Fibroblast of skin of left quadriceps (primary cell): ENCODE results near the gene CCDC70.

Source experiments
- DNase-seq, 2 experiments: peaks; one replicate each; pipeline ENCODE4 v3.0.0-alpha.2; 2013; ENCODE audit warnings: low read depth in 2 of 2

Gene CCDC70

DNA sequence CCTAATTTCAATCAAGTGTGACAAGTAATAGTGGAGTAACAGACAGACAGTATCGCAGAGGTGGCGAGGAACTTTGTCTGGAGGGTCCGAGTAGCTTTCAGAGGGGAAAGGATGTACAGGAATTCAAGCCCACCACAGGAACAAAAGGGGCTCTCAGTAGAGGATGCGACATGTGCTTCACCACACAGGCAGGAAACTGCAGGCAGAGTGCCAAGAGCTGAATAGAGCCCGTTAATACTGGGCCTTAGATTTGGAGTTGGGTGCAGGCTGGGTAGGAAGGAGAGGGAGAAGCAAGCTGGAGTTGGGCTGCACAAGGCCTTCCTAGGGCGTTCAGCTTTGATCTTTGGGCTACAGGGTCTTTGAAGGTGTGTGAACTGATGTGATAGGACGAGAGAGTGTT, 1.2 kb downstream of the CCDC70 start:
- no peak for DNase-seq

DNA sequence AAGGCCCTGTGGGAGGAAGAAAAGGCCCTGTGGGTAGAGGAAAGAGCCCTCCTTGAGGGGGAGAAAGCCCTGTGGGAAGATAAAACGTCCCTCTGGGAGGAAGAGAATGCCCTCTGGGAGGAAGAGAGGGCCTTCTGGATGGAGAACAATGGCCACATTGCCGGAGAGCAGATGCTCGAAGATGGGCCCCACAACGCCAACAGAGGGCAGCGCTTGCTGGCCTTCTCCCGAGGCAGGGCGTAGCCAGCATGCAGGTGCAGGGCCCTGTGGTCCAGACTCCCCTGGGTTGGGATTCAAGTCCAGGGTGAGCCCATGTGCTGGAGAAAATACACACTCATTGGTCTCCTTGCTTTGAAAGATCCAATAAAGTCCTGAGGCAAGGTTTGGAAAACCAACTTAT, 4.1 kb downstream of the CCDC70 start:
- DNase-seq: no peak

GRCh38 chr13:51867062-51867461, 5.3 kb downstream of the CCDC70 start:
- no peak for DNase-seq

DNA sequence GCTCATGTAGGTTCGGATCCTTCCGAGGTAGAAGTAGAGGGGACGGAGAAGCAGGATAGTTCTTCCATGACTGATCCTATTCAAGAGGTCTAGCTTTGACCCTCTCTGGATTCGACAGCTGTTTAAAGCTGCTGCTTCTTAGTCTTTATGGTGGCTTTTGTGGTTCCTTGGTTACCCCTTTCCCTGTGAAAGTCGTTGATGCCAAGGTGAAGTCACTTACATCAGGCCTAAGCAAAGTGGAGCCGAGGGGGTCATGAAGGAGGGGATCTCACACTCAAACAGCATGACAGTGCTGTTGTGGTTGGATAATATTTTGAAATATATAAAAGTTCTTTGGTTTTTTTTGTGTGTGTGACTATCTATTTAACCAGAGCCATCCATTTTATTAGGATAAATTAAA, 8.1 kb downstream of the CCDC70 start:
- DNase-seq: no peak

DNA sequence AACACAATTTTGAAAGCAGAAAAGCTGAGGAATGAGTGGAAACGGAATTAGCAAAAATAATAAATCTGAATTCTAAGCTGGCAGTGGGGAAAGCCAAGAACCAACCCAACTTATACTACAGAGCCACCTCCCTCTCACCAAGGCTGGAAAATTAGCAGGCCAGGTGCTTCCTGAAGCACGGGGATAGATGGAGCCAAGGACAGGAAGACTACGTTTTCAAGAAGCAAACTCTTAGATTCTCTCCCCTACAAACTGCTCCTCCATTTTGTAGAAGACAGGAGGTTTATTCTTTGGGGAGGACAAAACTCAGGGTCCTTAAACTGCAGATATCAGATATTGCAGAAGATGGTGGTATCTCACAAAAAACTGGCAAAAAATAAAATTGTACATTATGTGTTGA, 8.8 kb downstream of the CCDC70 start:
- no peak for DNase-seq

GRCh38 chr13:51873117-51873798, 11.5 kb downstream of the CCDC70 start:
- DNase-seq: no peak

DNA sequence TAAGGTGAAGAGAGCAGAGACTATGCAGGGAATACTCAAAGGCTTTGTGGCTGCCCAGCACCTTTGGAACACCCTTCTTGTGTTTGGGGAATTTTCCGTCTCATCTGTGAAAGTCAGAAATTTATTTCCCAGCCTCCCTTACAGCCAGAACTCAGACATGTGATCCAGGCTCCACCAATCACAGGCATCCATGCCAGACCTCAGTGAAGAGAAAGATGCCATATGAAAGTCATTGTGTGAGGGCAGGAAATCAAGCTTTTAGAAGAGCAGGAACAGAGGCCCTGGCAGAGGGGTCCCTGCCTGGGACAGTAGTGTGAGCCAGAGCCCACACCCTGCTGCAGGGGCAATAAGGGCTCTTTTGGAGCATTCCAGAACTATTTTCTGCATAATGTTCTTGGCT, 12.1 kb downstream of the CCDC70 start:
- DNase-seq: no peak

DNA sequence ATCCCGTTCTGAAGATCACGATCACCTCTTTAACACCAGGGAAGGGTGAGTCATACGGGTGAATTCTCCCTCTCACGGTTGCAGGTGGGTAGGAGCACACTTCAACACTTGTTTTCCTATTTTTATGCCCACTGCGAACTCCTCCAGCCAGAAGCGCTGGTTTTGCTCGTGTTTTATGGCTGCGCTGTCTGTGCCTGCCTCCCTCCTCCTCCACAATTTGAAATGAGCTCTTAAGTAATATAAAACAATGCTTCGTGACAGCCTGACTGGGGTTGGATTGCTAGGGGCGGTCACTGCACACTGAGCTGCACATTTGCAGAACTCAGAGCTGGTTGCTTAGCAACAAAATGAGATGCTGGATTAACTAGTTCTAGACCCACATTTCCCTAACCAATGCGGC, 12.9 kb downstream of the CCDC70 start:
- DNase-seq: no peak

- no peak for DNase-seq
These were observed 17.4 kb downstream of the CCDC70 start for GRCh38 chr13:51879133-51879532.

GRCh38 chr13:51881296-51881695, 19.5 kb downstream of the CCDC70 start:
- no peak for DNase-seq

GRCh38 chr13:51882570-51883225, 20.9 kb downstream of the CCDC70 start:
- DNase-seq: no peak

- DNase-seq: no peak
These were observed 21.4 kb downstream of the CCDC70 start for GRCh38 chr13:51883226-51883600.

- DNase-seq: no peak
These were observed 23.9 kb downstream of the CCDC70 start for GRCh38 chr13:51885651-51886050.

DNA sequence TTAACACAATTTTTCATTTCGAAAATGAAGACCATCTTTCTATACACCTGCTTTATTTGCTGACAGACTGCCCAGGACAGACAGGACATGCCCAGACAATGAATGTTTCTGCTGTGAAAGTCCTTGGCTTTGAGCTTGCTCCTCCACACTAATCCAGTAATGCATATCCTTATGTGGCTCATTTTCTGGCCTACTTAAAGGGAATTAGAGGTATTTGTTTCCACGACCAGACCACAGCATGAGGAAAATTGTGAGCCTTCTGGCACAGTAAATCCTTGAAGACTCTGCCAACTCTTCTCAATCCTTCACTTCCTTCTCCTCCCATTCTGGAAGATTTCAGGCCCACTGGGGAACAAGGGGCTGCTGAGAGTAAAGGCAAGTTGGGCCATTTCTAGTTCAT, 25.7 kb downstream of the CCDC70 start:
- no peak for DNase-seq

- DNase-seq: no peak
These were observed 30.9 kb downstream of the CCDC70 start for GRCh38 chr13:51892657-51893056.

DNA sequence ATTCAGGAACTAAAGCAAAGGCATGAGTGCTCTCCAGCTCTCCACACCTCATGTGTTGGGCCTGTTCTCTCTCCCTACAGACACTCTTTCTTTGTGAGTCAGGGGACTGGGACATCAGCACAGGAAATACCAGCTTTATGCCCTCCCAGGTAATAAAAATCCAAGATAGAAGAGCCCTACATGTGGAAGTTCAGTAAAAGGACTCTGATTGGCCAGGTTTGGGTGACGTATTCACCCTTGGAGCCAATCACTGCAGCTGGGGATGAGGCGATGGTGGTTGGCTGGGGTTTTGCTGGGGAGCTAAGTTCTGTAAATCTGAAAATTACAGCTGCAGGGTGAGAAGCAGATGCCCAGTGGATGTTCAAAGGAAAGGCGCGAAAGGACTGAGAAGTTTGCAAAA, 32.5 kb downstream of the CCDC70 start:
- DNase-seq: peak in 1 of 2 experiments; percentile 1

- peak in 1 of 2 experiments; percentile 3 for DNase-seq
These were observed 34.4 kb downstream of the CCDC70 start for GRCh38 chr13:51895906-51896888.

- DNase-seq: no peak
These were observed 38.7 kb downstream of the CCDC70 start for GRCh38 chr13:51900471-51900870.

DNA sequence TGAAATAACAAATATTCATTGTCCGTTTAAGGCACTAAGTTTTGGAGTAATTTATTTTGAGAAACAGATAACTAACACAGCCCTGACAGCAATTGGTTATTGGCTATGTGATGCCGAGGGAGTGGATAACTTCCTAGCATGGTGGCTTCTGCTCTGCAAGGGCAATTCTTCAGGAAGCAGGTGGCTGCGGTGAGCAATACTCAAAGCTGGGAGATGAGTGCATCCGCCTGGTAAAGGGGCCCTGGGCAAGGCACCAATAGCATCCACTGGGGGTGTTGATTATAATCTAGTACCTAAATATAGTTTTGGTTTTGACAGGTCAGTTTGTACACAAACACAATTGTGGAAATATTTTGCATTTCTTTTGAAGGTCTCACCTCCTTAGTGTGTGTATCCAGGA, 41.0 kb downstream of the CCDC70 start:
- DNase-seq: no peak

DNA sequence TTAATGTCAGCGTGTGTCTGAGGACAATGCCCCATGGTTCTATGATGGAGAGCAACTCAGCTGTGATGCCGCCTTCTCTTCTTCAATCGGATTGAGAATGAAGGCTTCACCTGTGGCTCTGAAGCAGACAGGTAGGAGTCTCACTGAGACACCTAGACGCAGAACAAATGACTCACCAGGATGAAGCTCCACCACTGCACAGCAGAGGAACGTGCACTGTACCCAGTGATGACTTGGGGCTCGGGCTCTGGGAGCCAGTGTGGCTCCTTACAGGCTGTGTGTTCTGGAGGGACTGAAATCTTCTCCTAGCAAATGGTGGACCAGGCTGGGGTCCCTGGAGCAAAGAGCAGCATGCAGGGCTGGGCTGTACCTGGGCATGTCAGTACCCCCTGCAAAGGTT, 44.0 kb downstream of the CCDC70 start:
- DNase-seq: no peak

GRCh38 chr13:51906581-51906980, 44.8 kb downstream of the CCDC70 start:
- DNase-seq: no peak

DNA sequence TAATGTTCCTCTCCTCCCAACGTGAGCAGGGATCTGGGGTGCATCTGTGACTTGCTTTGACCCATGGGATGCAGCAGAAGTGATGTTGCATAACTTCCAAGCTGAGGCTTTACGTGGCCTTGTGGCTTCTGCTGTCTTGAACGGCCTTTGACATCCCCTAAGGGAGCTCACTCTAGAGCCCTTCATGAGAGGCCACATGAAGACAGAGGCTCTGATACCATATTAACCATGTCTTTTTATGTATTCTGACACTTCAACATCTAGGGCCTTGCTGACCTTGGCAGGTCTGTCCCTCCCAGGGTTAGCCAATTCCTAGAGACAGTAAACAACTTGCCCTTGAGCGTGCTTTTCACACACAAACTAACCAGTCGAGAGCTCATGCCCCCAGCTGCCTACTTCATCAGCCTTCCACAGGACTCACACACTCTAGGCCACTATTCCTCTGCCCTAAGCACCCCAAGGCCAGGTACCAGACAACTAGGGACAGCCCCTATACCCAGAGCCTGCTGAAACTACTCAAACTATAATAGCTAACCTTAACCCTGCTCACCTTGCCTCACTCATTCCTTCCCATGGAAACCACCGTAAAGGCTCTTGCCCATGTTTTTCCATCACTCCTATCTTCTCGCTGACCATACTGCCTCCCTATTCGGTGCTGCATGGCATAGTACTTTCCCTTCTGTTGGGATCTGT, 45.4 kb downstream of the CCDC70 start:
- DNase-seq: no peak
